Measurements from ENCODE around the gene FXN.
"Not testable (repeated sequence)": the region's sequence is repeated elsewhere in the genome, so short reads cannot be mapped to it uniquely, and the experiment has no call there.

The FXN gene

DNA sequence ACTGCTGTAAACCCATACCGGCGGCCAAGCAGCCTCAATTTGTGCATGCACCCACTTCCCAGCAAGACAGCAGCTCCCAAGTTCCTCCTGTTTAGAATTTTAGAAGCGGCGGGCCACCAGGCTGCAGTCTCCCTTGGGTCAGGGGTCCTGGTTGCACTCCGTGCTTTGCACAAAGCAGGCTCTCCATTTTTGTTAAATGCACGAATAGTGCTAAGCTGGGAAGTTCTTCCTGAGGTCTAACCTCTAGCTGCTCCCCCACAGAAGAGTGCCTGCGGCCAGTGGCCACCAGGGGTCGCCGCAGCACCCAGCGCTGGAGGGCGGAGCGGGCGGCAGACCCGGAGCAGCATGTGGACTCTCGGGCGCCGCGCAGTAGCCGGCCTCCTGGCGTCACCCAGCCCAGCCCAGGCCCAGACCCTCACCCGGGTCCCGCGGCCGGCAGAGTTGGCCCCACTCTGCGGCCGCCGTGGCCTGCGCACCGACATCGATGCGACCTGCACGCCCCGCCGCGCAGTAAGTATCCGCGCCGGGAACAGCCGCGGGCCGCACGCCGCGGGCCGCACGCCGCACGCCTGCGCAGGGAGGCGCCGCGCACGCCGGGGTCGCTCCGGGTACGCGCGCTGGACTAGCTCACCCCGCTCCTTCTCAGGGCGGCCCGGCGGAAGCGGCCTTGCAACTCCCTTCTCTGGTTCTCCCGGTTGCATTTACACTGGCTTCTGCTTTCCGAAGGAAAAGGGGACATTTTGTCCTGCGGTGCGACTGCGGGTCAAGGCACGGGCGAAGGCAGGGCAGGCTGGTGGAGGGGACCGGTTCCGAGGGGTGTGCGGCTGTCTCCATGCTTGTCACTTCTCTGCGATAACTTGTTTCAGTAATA, at the start of gene FXN:
FXN (plus strand) TSS at position 315 of the 871 bp plus-strand sequence; CDS start at position 346, 31 bp downstream.
- no peak for DNase-seq (ENCODE audit: low read depth, low spot score)
- Histone ChIP-seq H3K4me3 (ENCODE audit: low read length) (peak within 1 kb of the TSS; percentile 74; the same call in 1 of the 2 replicates), H3K27ac (ENCODE audit: low read length) (no peak within 1 kb of the TSS), H3K27me3 (ENCODE audit: control insufficient read depth, insufficient read depth, low read length) (no peaks in the 10 kb centered on the region; the same call in 1 of the 2 replicates), H3K36me3 (ENCODE audit: control insufficient read depth, insufficient read depth, low read length) (no peaks in the 10 kb centered on the region), H3K9me3 (ENCODE audit: control insufficient read depth, insufficient read depth, low read length) (no peaks in the 10 kb centered on the region), H3K4me1 (ENCODE audit: control insufficient read depth, insufficient read depth, low read length) (0 out of 2 replicates have a peak, but pooled peaks cover 1% of the 10 kb centered on the region)
- WGBS (ENCODE audit: insufficient coverage, insufficient read length): no CpG with 5 or more reads among the region's 75 CpGs

DNA sequence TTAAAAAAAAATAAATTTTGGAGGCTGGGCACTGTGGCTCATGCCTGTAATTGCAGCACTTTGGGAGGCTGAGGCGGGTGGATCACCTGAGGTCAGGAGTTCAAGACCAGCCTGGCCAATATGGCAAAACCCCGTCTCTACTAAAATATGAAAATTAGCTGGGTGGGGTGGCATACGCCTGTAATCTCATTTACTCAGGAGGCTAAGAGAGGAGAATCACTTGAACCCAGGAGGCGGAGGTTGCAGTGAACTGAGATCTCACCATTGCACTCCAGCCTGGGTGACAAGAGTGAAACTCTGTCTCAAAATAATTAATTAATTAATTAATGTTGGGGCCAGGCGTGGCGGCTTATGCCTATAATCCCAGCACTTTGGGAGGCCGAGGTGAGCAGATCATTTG, 48.6 kb upstream of the FXN start:
- WGBS (ENCODE audit: insufficient coverage, insufficient read length): no CpG with 5 or more reads among the region's 7 CpGs
- not testable (repeated sequence) for H3K4me3 ChIP-seq (ENCODE audit: low read length); H3K27me3 ChIP-seq (ENCODE audit: control insufficient read depth, insufficient read depth, low read length); DNase-seq (ENCODE audit: low read depth, low spot score); H3K9me3 ChIP-seq (ENCODE audit: control insufficient read depth, insufficient read depth, low read length); H3K36me3 ChIP-seq (ENCODE audit: control insufficient read depth, insufficient read depth, low read length); H3K27ac ChIP-seq (ENCODE audit: low read length); H3K4me1 ChIP-seq (ENCODE audit: control insufficient read depth, insufficient read depth, low read length)

DNA sequence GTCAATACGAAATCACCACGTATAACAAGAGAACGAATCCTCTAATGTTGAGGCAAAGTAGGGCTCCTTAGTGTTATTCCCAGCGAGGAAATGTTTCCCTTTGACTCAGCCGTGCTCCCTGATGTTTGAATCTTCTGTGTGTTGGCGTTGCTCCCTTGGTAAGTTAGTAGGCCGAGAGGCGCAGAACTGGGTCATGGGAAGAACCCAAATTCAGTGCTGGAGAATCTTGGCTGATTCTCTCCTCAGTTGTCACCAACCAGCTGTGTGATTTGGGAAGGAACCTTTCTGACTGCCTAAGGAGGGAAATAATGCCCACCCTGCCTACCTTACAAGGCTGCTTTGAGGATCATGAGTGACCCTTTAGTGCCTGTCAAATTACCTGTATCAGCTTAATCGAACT, 44.1 kb upstream of the FXN start:
- no peaks in the 10 kb centered on the region for H3K4me1 ChIP-seq (ENCODE audit: control insufficient read depth, insufficient read depth, low read length)
- no peaks in the 10 kb centered on the region for H3K36me3 ChIP-seq (ENCODE audit: control insufficient read depth, insufficient read depth, low read length)
- no peaks in the 10 kb centered on the region for H3K27me3 ChIP-seq (ENCODE audit: control insufficient read depth, insufficient read depth, low read length)
- WGBS (ENCODE audit: insufficient coverage, insufficient read length): no CpG with 5 or more reads among the region's 9 CpGs
- no peak for DNase-seq (ENCODE audit: low read depth, low spot score)
- no peak overlapping the region for H3K27ac ChIP-seq (ENCODE audit: low read length)
- no peaks in the 10 kb centered on the region for H3K9me3 ChIP-seq (ENCODE audit: control insufficient read depth, insufficient read depth, low read length)
- H3K4me3 ChIP-seq (ENCODE audit: low read length): no peak overlapping the region

DNA sequence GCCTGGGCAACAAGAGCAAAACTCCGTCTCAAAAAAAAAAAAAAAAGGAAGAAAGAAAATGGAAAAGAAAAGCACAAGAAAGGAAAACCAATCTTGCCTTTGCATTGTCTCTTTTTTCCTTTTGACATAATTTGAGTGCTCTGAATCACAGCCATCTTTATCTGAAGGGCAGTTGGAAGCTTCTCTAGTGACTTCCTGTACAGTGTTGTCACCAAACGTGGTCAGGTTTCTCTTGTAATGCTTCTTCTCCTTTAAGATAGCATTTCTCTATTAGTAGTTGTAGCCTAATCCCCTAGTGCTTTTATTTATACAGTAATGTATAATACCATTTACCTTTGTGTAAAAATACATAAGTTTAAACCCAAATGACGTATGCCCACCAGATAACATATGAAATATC, 39.8 kb upstream of the FXN start:
- Histone ChIP-seq H3K4me1 (ENCODE audit: control insufficient read depth, insufficient read depth, low read length) (no peaks in the 10 kb centered on the region), H3K9me3 (ENCODE audit: control insufficient read depth, insufficient read depth, low read length) (no peaks in the 10 kb centered on the region), H3K27me3 (ENCODE audit: control insufficient read depth, insufficient read depth, low read length) (no peaks in the 10 kb centered on the region), H3K36me3 (ENCODE audit: control insufficient read depth, insufficient read depth, low read length) (no peaks in the 10 kb centered on the region), H3K4me3 (ENCODE audit: low read length) (no peak overlapping the region), H3K27ac (ENCODE audit: low read length) (no peak overlapping the region)
- WGBS (ENCODE audit: insufficient coverage, insufficient read length): no CpG with 5 or more reads among the region's 3 CpGs
- no peak for DNase-seq (ENCODE audit: low read depth, low spot score)

DNA sequence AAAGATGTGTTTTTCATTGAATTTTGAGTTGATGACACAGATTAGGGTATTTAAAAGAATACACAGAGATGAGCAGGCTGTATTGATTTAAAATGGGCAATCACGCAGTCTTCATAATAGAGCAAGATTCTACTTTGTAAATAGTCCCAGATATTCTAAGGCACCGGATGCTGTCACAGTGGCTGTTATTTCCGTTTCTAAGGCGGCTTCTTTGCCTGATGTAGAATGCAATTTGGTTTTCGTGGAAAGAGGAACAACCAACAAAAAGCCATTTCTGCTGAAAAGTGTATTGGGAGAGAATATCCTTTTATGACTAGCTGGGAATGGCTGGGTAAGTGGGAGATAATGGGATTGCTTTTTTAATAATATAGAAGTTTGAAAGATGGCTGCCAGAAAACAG, 39.1 kb upstream of the FXN start:
- Histone ChIP-seq H3K4me3 (ENCODE audit: low read length) (no peak overlapping the region), H3K27me3 (ENCODE audit: control insufficient read depth, insufficient read depth, low read length) (no peaks in the 10 kb centered on the region), H3K4me1 (ENCODE audit: control insufficient read depth, insufficient read depth, low read length) (no peaks in the 10 kb centered on the region), H3K36me3 (ENCODE audit: control insufficient read depth, insufficient read depth, low read length) (no peaks in the 10 kb centered on the region), H3K9me3 (ENCODE audit: control insufficient read depth, insufficient read depth, low read length) (no peaks in the 10 kb centered on the region), H3K27ac (ENCODE audit: low read length) (no peak overlapping the region)
- WGBS (ENCODE audit: insufficient coverage, insufficient read length): no CpG with 5 or more reads among the region's 5 CpGs
- no peak for DNase-seq (ENCODE audit: low read depth, low spot score)

DNA sequence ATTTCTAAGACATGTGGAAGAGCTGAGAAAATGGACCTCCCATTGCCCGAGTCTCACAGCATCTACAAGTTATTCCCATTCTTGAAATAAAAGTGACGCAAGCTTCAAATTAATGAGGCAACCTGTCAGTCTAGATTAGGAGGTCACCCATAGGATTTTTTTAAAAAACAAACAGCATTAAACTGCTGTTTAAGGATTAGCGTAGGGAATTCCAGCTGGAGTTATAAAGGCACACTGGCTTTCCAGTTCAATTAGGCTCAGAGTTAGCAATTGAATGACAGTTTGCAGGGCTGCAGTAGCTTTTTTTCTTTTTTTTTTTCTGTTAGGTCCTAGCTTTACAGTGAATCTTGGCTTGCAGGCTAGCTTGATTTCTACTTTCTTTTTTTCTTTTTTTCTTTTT, 37.9 kb upstream of the FXN start:
- WGBS (ENCODE audit: insufficient coverage, insufficient read length): no CpG with 5 or more reads among the region's 3 CpGs
- Histone ChIP-seq H3K9me3 (ENCODE audit: control insufficient read depth, insufficient read depth, low read length) (no peaks in the 10 kb centered on the region), H3K36me3 (ENCODE audit: control insufficient read depth, insufficient read depth, low read length) (no peaks in the 10 kb centered on the region), H3K4me3 (ENCODE audit: low read length) (no peak overlapping the region), H3K27me3 (ENCODE audit: control insufficient read depth, insufficient read depth, low read length) (no peaks in the 10 kb centered on the region), H3K27ac (ENCODE audit: low read length) (no peak overlapping the region), H3K4me1 (ENCODE audit: control insufficient read depth, insufficient read depth, low read length) (no peaks in the 10 kb centered on the region)
- no peak for DNase-seq (ENCODE audit: low read depth, low spot score)

DNA sequence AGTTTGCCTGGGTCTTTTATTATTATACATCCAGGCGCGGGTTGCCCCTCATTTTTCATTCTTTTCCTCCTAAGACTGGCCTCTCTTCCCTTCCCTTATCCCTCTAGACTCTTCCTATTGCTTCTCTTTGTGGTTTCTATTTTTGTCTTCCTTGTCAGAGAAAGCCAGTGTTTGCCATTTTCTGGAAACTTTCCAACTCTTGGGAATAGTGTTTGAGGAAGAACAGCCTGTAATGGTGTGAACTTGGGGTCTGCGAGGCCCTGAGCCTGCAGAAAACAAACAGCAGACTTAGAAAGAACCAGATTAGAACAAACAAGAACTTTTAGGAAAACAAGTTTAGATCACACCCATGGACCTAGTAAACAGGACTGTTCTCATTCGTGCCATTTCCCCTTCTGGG, 37.2 kb upstream of the FXN start:
- DNase-seq (ENCODE audit: low read depth, low spot score): no peak
- H3K27ac ChIP-seq (ENCODE audit: low read length): no peak overlapping the region
- no peaks in the 10 kb centered on the region for H3K27me3 ChIP-seq (ENCODE audit: control insufficient read depth, insufficient read depth, low read length)
- no peaks in the 10 kb centered on the region for H3K9me3 ChIP-seq (ENCODE audit: control insufficient read depth, insufficient read depth, low read length)
- H3K36me3 ChIP-seq (ENCODE audit: control insufficient read depth, insufficient read depth, low read length): no peaks in the 10 kb centered on the region
- no peaks in the 10 kb centered on the region for H3K4me1 ChIP-seq (ENCODE audit: control insufficient read depth, insufficient read depth, low read length)
- H3K4me3 ChIP-seq (ENCODE audit: low read length): no peak overlapping the region
- whole genome bisulfite sequencing (ENCODE audit: insufficient coverage, insufficient read length): no CpG with 5 or more reads among the region's 4 CpGs

DNA sequence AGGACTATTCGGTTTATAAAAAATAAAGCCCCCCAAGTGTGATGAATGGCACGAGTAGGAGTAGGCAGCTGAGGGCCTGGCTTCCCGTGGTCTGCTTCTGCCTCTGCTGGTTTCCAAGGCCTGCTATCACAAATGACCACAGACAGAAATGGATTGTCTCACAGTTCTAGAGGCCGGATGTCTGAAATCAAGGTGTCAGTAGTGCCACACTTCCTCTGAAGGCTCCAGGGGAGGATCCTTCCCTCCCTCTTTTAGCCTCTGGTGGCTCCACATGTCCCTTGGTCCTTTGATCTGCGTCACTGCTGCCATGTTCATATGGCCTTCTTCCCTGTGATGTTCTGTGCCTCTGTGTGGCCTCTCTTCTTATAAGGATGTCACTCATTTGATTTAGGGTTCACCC, 36.7 kb upstream of the FXN start:
- WGBS (ENCODE audit: insufficient coverage, insufficient read length): no CpG with 5 or more reads among the region's 5 CpGs
- no peak for DNase-seq (ENCODE audit: low read depth, low spot score)
- no peak overlapping the region for H3K4me3 ChIP-seq (ENCODE audit: low read length)

DNA sequence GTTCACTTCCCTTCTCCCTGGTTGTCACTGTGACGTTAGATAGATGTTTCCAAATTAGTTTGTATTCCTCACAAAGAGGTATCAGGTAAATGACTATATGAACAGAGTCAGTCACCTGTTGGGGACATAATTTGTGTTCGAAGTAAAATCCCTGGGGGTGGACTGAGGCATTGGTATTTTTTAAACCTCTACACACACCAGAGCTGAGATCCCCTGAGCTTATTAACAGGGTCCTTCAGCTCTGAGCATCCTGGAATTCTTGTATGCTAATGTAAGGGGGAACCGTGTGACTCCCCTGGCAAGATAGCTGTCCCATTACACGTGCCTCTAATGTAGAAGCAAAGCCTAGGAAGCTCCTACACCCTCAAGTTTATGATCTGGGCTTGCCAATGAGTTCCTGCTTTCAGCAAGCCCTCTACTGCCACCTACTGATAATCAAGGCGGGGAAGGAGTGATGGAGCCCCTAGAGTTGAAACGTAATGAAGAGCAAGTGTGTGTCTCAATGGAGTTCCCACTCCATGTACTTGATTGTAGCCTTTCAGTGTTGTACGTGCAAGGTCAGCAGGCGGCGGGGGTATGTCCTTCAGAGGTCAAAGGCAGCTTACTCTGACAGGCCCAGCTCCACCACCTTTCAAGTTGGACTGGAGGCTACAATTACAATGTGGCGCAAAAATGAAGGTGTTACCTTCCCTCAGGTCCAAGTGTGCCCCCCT, 36.0 kb upstream of the FXN start:
- Histone ChIP-seq H3K4me3 (ENCODE audit: low read length) (no peak overlapping the region), H3K9me3 (ENCODE audit: control insufficient read depth, insufficient read depth, low read length) (no peaks in the 10 kb centered on the region), H3K4me1 (ENCODE audit: control insufficient read depth, insufficient read depth, low read length) (no peaks in the 10 kb centered on the region), H3K27ac (ENCODE audit: low read length) (no peak overlapping the region), H3K36me3 (ENCODE audit: control insufficient read depth, insufficient read depth, low read length) (no peaks in the 10 kb centered on the region), H3K27me3 (ENCODE audit: control insufficient read depth, insufficient read depth, low read length) (no peaks in the 10 kb centered on the region)
- no CpG with 5 or more reads among the region's 10 CpGs for WGBS (ENCODE audit: insufficient coverage, insufficient read length)
- peak; percentile 64 for DNase-seq (ENCODE audit: low read depth, low spot score)

More for the DNA sequence above, 36.7 kb upstream of the FXN start:
- Histone ChIP-seq H3K27ac (ENCODE audit: low read length) (no peak overlapping the region), H3K9me3 (ENCODE audit: control insufficient read depth, insufficient read depth, low read length) (no peaks in the 10 kb centered on the region), H3K4me1 (ENCODE audit: control insufficient read depth, insufficient read depth, low read length) (no peaks in the 10 kb centered on the region), H3K27me3 (ENCODE audit: control insufficient read depth, insufficient read depth, low read length) (no peaks in the 10 kb centered on the region), H3K36me3 (ENCODE audit: control insufficient read depth, insufficient read depth, low read length) (no peaks in the 10 kb centered on the region)

DNA sequence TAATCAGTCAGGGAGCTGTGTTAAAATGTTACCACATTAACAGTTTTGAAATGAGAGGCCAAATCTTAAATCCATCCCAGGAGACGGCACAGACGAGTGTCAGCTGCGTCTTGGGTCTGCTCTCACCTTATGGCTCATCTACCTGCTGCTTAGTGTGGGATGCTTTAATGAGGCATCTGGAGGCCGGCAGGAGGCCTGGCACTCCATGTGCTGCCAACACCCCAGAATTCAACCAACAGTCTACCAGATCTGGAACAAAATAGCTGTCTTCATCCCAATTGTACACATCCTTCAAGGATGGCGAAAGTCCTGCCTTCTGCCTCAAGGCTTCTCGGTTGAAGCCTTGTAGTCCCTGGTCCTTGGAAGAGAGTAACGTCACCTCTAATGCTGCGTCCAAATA, 33.6 kb upstream of the FXN start:
- no CpG with 5 or more reads among the region's 8 CpGs for WGBS (ENCODE audit: insufficient coverage, insufficient read length)
- H3K4me3 ChIP-seq (ENCODE audit: low read length): no peak overlapping the region
- no peak for DNase-seq (ENCODE audit: low read depth, low spot score)
- H3K27me3 ChIP-seq (ENCODE audit: control insufficient read depth, insufficient read depth, low read length): no peaks in the 10 kb centered on the region
- no peaks in the 10 kb centered on the region for H3K36me3 ChIP-seq (ENCODE audit: control insufficient read depth, insufficient read depth, low read length)
- no peaks in the 10 kb centered on the region for H3K9me3 ChIP-seq (ENCODE audit: control insufficient read depth, insufficient read depth, low read length)
- no peaks in the 10 kb centered on the region for H3K4me1 ChIP-seq (ENCODE audit: control insufficient read depth, insufficient read depth, low read length)
- H3K27ac ChIP-seq (ENCODE audit: low read length): no peak overlapping the region
